Stimulated activated memory B cell treated with anti-CD40 and anti-IgM and Interleukin-4, amounts not matched to agents 10 μg/mL and 1 μg/mL and 100 μg/mL, for 72 hours (primary cell): ENCODE results near the gene BCAP29.
A peak's percentile ranks its signal among the peaks of the same experiment; 100 is the strongest.
"Not testable (repeated sequence)": the region's sequence is repeated elsewhere in the genome, so short reads cannot be mapped to it uniquely, and the experiment has no call there.

Experiments used
- ATAC-seq: fragments of 150-1000 bp; cut with Tn5 transposase; 2 replicates; pipeline ENCODE4 v1.10.0; 2021
- H3K27ac Mint-ChIP-seq: one replicate; pipeline ENCODE4 v1.8.0; 2022; ENCODE audit warnings: mild to moderate bottlenecking, mixed read lengths
- H3K27me3 Mint-ChIP-seq: one replicate; pipeline ENCODE4 v1.8.0; 2022; ENCODE audit warnings: mixed read lengths
- H3K36me3 Mint-ChIP-seq: one replicate; pipeline ENCODE4 v1.8.0; 2022; ENCODE audit warnings: mixed read lengths
- H3K4me1 Mint-ChIP-seq: one replicate; pipeline ENCODE4 v1.8.0; 2022; ENCODE audit warnings: mixed read lengths
- H3K4me3 Mint-ChIP-seq: one replicate; pipeline ENCODE4 v1.8.0; 2022; ENCODE audit warnings: mild to moderate bottlenecking, moderate library complexity, mixed read lengths
- H3K9me3 Mint-ChIP-seq: one replicate; pipeline ENCODE4 v1.8.0; 2022; ENCODE audit warnings: mixed read lengths

The BCAP29 gene, protein sequence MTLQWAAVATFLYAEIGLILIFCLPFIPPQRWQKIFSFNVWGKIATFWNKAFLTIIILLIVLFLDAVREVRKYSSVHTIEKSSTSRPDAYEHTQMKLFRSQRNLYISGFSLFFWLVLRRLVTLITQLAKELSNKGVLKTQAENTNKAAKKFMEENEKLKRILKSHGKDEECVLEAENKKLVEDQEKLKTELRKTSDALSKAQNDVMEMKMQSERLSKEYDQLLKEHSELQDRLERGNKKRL

DNA sequence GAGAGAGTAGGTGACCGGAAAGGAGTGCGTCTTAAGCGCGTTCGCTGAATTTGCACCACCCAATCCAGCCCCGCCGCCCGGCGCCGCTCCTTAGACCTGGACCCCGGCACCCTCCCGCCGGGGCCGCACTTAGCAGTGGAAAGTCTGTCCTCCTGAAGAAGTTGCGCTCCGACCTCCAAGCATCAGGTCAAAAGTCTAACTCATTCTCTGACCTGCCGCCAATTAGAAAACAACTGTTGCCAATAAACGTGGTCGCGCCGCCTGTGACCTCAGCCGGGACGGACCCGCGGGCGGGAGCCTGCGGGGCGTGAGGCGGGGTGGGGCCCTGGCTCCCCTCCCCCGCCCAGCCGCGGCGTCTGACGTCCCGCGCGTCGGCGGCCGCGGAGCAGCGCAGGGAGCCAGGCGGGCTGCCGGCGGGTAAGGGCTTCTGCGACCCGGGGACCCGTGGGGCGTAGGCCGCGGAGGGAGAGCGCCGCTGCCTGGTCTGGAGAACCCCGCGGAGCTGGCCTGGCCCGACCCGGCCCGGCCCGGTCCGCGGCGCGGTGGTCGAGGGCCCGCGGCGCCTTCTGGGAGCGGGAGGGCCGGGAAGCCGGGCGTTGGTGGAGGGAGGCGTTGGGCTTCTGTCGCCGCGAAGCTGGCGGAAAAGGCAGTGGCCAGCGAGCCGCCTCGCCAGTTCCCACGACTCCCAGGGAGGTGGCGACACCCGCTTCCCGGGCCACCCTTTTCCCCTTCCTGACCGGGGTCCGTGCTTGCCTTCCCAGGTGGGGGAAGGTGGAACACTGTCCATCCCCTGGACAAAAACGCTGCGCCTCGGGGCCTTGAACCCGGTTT, at the start of gene BCAP29:
TSS of gene BCAP29 (plus strand) at position 362 of the 831 bp plus-strand sequence. CDS start 527 bp downstream, outside the sequence.
- peak within 1 kb of the TSS; percentile 89 for H3K27ac Mint-ChIP-seq
- H3K36me3 Mint-ChIP-seq: peaks cover 4% of the 10 kb centered on the region
- H3K9me3 Mint-ChIP-seq: no peaks in the 10 kb centered on the region
- peak within 1 kb of the TSS; percentile 88 for H3K4me3 Mint-ChIP-seq
- peak; percentile 98 for ATAC-seq
- H3K4me1 Mint-ChIP-seq: peaks cover 24% of the 10 kb centered on the region
- no peaks in the 10 kb centered on the region for H3K27me3 Mint-ChIP-seq

DNA sequence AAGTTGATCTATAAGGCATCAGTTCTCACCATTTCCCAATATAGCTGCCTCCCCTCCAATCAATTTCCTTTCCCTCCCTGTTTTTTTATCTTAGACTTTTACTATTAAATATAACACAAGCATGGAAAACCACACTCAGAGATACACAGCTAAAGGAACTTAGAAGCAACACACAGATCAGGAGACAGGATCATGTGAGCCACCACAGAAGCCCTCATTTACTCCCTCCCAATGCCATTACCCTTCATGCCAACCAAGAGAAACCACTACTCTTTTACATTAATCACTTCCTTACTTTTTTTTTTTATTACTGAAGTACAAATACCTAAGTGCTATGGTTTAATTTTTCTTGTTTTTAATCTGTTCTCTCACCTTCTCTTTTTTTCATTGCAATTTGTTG, 49.3 kb upstream of the BCAP29 start:
- Mint-ChIP-seq H3K27me3 (no peaks in the 10 kb centered on the region), H3K36me3 (peaks cover 55% of the 10 kb centered on the region), H3K4me3 (no peak overlapping the region), H3K9me3 (peaks cover 7% of the 10 kb centered on the region), H3K4me1 (peaks cover 37% of the 10 kb centered on the region), H3K27ac (no peak overlapping the region)
- ATAC-seq: no peak

DNA sequence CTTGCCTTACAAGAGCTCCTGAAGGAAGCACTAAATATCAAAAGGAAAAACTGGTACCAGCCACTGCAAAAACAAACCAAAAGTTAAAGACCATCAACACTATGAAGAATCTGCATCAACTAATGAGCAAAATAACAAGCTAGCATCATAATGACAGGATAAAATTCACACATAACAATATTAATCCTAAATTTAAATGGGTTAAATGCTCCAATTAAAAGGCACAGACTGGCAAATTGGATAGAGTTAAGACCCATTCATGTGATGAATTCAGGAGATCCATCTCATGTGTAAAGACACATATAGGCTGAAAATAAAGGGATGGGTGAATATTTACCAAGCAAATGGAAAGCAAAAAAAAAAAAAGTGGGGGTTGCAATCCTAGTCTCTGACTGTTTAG, 45.9 kb upstream of the BCAP29 start:
- Mint-ChIP-seq H3K4me3 (no peak overlapping the region), H3K9me3 (peaks cover 7% of the 10 kb centered on the region), H3K4me1 (peaks cover 46% of the 10 kb centered on the region), H3K27ac (no peak overlapping the region), H3K27me3 (no peaks in the 10 kb centered on the region), H3K36me3 (peaks cover 76% of the 10 kb centered on the region)
- ATAC-seq: no peak

DNA sequence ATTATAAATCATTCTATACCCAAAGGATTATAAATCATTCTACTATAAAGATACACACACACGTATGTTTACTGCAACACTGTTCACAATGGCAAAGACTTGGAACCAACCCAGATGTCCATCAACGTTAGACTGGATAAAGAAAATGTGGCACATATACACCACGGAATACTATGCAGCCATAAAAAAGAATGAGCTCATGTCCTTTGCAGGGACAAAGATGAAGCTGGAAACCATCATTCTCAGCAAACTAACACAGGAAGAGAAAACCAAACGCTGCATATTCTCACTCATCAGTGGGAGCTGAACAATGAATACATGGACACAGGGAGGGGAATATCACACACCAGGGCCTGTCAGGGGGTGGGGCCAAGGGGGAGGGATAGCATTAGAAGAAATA, 42.8 kb upstream of the BCAP29 start:
- not testable (repeated sequence) for H3K27ac Mint-ChIP-seq, H3K9me3 Mint-ChIP-seq, H3K4me3 Mint-ChIP-seq, ATAC-seq, H3K27me3 Mint-ChIP-seq
- Mint-ChIP-seq H3K36me3 (peaks cover 76% of the 10 kb centered on the region), H3K4me1 (peaks cover 46% of the 10 kb centered on the region)

DNA sequence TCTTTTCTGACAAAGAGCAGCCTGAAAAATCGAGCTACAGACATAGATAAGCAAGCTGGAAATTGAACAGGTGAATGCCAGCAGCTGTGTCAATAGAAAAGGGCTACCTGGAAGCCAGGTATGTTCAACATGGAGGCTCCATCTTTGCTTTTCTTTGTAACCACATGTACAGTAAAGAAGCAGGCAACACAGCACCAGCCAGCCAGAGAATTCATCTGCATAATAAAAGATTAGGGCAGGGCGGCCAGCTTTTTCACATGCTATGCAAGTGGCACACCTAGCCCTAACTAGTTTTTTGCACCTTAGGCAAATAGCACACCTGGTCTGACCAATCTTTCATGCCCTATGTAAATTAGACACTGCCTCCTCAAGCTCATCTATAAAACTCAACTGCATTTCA, 42.0 kb upstream of the BCAP29 start:
- no peak for ATAC-seq
- peaks cover 43% of the 10 kb centered on the region for H3K4me1 Mint-ChIP-seq
- H3K27ac Mint-ChIP-seq: no peak overlapping the region
- H3K36me3 Mint-ChIP-seq: peaks cover 79% of the 10 kb centered on the region
- H3K27me3 Mint-ChIP-seq: no peaks in the 10 kb centered on the region
- peaks cover 7% of the 10 kb centered on the region for H3K9me3 Mint-ChIP-seq
- H3K4me3 Mint-ChIP-seq: no peak overlapping the region

DNA sequence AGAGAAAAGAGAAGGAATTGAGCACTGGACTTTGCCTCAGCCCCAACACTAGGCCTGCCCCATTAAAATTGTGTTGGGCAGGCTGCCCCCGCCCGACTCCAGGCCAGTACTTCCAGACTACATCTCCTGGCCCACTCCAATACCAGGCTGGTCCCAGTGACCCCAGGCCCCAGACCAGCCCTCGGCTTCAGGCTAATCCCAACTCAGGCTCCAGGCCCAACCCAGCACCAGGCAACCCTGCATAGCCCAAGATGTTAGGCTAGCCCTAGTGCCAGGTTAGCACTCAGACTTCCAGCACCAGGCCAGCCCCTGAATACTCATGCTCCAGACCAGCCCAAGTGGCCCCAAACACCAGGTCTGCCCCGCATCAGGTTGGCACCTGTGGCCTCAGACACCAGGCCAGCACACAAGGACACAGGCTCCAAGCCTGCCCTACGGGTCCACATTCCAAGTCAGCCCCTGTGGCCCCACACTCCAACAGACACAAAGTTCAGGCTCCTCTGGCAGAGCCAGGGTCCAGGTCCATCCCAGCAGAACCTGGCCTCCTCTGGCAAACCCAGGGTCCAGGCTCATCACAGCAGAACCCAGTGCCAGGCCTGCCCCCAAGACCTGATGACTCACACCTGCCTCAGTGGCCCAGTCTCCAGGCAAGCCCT, 36.6 kb upstream of the BCAP29 start:
- Mint-ChIP-seq H3K4me1 (peaks cover 8% of the 10 kb centered on the region), H3K9me3 (peaks cover 8% of the 10 kb centered on the region), H3K4me3 (no peak overlapping the region), H3K27me3 (no peaks in the 10 kb centered on the region), H3K36me3 (peaks cover 73% of the 10 kb centered on the region), H3K27ac (no peak overlapping the region)
- no peak for ATAC-seq

DNA sequence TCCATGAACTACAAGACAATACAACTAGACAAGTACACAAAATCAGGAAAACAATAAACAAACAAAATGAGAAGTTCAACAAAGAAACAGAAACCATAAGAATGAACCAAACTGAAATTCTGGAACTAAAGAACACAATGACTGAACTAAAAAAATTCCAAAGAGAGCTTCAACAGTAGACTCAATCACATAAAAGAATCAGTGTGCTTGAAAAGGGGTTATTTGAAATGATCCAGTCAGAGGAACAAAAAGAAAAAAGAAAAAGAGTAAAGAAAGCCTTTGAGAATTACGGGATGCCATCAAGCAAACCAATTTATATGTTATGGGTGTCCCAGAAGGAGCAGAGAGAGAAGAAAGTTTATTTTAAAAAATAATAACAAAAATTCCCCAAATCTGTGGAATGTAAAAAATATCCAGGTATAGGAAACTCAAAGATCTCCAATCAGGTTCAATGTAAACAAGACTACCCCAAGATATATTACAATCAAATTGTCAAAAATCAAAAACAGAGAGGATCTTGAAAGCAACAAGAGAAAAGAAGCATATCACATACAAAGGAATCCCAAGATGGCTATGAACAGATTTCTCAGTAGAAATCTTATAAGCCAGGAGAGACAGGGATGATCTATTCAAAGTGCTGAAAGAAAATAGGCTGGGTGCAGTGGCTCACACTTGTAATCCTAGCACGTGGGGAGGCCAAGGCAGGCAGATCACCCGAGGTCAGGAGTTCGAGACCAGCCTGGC, 35.0 kb upstream of the BCAP29 start:
- H3K36me3 Mint-ChIP-seq: peaks cover 73% of the 10 kb centered on the region
- no peak for ATAC-seq
- H3K9me3 Mint-ChIP-seq: peaks cover 8% of the 10 kb centered on the region
- H3K4me3 Mint-ChIP-seq: no peak overlapping the region
- H3K27me3 Mint-ChIP-seq: no peaks in the 10 kb centered on the region
- no peak overlapping the region for H3K27ac Mint-ChIP-seq
- peaks cover 10% of the 10 kb centered on the region for H3K4me1 Mint-ChIP-seq

DNA sequence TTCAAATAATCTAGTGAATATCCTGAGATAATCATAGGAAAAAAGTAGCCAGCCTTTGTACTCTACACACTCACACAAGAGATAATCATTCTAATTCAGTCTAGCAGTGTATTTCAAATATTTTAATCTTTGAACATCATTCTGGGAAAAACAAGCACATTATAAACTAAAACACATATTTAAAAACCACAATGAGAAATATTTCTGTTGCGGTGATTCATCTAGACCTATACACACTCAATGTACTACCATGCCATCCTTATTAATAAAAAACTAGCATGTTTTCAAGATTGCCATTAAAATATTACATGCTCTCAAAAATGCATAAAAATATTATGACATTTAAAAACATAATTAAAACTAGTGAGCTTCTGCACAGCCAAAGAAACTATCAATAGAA, 28.1 kb upstream of the BCAP29 start:
- Mint-ChIP-seq H3K4me1 (peaks cover 27% of the 10 kb centered on the region), H3K27ac (no peak overlapping the region), H3K36me3 (peaks cover 56% of the 10 kb centered on the region), H3K27me3 (no peaks in the 10 kb centered on the region), H3K9me3 (no peaks in the 10 kb centered on the region), H3K4me3 (no peak overlapping the region)
- ATAC-seq: no peak

DNA sequence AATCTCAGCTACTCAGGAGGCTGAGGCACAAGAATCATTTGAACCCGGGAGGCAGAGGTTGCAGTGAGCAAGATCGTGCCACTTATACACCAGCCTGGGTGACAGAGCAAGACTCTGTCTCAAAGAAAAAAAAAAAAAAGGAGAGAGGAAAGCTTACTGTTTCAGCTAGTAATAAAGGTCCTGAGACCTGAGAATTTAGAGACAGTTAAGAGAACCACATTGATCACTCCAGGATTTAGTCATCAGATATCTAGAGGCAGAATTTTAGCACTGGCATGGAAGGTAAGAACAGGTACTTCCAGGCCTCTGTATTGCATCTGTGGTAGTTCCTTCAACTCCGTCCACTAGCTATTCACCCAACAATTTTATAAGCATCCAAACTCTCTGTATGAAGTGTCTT, 24.2 kb upstream of the BCAP29 start:
- ATAC-seq: no peak
- Mint-ChIP-seq H3K36me3 (peaks cover 26% of the 10 kb centered on the region), H3K27me3 (no peaks in the 10 kb centered on the region), H3K9me3 (no peaks in the 10 kb centered on the region), H3K4me1 (peaks cover 30% of the 10 kb centered on the region), H3K4me3 (no peak overlapping the region), H3K27ac (no peak overlapping the region)

DNA sequence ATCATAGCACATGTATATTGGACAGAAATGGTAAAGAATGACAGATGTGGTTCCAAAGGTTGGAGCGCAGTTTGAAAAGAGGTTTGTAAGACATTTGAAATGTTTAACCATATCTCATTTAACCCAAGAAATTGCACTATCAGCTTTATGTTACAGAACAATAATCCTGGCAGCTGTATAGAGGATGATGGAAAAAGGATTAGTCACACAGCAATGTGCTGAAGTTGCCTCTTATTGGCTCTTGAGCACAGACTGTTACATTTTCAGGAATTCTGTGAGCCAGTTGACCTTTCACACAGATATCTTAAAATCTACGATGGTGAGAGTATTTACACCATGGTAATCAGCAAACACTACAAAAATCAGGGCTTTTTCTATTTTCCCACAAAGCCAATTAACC, 20.2 kb upstream of the BCAP29 start:
- Mint-ChIP-seq H3K27ac (peak overlapping the region; percentile 38), H3K4me3 (no peak overlapping the region), H3K27me3 (no peaks in the 10 kb centered on the region), H3K9me3 (no peaks in the 10 kb centered on the region), H3K36me3 (peaks cover 7% of the 10 kb centered on the region), H3K4me1 (peaks cover 52% of the 10 kb centered on the region)
- no peak for ATAC-seq

DNA sequence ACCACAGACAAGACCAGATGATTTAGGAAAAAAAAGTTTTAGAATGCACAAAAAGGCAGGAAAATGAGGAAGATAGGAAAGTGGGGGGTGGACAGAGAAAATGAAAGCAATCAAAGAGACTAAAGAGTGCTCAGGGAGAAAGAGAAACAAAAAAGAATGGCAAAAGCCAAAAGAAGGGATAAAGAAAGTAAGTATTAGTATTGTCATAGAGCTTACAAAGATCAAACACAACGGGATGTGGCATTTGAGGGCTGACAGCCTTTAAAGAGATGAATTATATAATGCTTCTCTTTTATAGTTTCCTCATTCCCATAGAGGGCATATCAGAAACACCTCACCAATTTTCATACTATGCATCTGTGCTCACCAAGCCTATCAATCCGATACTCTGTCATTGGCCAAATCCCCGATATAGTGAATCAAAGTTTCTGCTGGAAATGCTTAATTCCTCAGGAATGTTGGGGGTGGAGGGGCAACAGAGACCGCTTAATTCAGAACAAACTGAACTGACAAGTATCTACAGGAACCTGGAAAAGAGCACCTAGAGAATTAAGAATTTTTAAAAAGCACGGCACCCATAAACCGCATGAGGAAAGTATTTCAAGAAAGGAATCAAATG, 19.0 kb upstream of the BCAP29 start:
- Mint-ChIP-seq H3K27ac (peak overlapping the region; percentile 38), H3K27me3 (no peaks in the 10 kb centered on the region), H3K4me3 (peak overlapping the region; percentile 6), H3K4me1 (peaks cover 60% of the 10 kb centered on the region), H3K36me3 (no peaks in the 10 kb centered on the region), H3K9me3 (no peaks in the 10 kb centered on the region)
- peak; percentile 71 for ATAC-seq

DNA sequence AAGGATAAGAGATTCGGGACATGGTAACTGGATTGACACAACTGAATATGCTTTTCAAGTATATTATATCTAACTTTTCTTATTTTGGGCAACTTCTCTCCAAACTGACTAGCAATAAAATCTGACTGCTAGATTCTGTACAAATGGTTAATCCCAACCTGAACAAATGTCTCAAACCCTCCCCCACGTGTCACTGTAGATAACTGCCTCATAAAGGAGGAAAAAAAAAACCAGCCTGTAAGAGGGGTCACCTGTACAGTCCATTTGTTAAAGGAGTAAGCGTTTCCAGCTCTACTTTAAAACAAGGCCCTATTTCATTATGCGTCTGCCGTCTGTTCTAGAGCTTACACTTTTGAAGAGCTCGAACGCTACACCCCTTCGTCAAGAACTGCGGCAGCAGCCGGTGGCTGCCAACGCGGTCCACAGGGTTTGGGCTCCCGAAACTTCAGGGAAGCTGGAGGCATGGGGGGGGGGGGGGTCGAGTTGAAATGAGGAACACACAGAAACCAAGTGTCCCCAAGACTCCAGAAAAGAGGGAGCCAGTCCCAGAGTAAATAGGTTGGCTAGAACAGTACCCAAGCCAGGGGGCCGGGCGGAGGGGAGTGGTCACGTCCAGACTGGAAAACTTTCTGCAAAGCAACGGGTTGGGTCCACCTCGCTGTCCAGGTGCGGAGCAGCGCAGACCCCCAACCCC, 16.8 kb upstream of the BCAP29 start:
- ATAC-seq: peak; percentile 71
- no peaks in the 10 kb centered on the region for H3K27me3 Mint-ChIP-seq
- peaks cover 62% of the 10 kb centered on the region for H3K4me1 Mint-ChIP-seq
- no peaks in the 10 kb centered on the region for H3K9me3 Mint-ChIP-seq
- H3K36me3 Mint-ChIP-seq: peaks cover 8% of the 10 kb centered on the region
- peak overlapping the region; percentile 88 for H3K27ac Mint-ChIP-seq
- peak overlapping the region; percentile 96 for H3K4me3 Mint-ChIP-seq

DNA sequence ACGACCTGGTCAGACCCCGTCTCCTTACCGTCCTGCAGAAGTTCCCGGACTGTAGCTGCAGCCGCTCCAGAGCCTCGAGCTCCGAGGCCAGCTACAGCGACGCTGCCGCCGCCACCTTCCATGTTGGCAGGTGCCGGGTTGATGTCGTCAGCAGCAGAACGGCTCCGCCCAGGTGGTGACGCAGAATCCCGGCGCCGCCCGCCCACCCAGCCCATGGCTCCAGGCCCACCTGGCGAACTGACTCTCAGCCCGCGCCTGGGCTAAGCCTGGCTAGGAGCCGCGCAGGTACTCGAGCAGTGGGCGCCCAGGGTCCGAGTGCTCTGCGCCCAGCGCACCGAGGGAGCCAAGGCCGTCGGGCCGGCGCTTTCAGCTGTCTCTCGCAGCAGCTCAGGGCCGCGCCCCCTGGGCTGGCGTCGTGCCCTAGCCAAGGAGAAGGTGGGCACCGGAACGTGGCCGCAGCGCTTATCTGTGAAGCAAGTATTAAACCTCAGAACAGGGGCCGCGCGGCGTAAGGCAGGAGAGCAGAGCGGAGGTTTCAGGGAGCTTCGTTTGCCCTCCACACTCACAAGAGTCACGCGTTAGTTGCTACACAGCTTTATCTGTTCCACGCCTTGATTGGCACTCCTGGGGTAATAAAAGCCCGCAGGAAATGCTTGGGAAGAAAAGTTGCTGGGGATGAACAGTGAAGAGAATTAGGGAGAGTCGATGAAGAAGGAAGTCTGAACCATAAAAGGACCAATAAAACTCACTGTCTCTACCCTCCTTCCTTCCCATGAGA, 16.1 kb upstream of the BCAP29 start, which contains the start of the genes COG5 and DUS4L:
TSS of gene COG5 (minus strand) at position 146 of the 778 bp plus-strand sequence. CDS start at position 122, 24 bp downstream.
TSS of gene DUS4L (plus strand) at position 197 of the 778 bp plus-strand sequence. CDS start 3,100 bp downstream, outside the sequence.
- Mint-ChIP-seq H3K9me3 (no peaks in the 10 kb centered on the region), H3K36me3 (peaks cover 11% of the 10 kb centered on the region), H3K4me1 (peaks cover 62% of the 10 kb centered on the region), H3K27me3 (no peaks in the 10 kb centered on the region), H3K27ac (peak within 1 kb of the TSS; percentile 88), H3K4me3 (peak within 1 kb of the TSS; percentile 96)
- ATAC-seq: peak; percentile 95
